Activated naive CD8-positive, alpha-beta T cell (primary cell): ENCODE results near the gene HS1BP3.

Experiments
- H3K27ac Mint-ChIP-seq: one replicate; pipeline ENCODE4 v1.8.0; 2021; ENCODE audit warnings: mixed read lengths
- H3K27me3 Mint-ChIP-seq: one replicate; pipeline ENCODE4 v1.8.0; 2021; ENCODE audit warnings: mixed read lengths
- H3K36me3 Mint-ChIP-seq: one replicate; pipeline ENCODE4 v1.8.0; 2021; ENCODE audit warnings: mixed read lengths
- H3K4me1 Mint-ChIP-seq: one replicate; pipeline ENCODE4 v1.8.0; 2021; ENCODE audit warnings: low read depth, mixed read lengths
- H3K4me3 Mint-ChIP-seq: one replicate; pipeline ENCODE4 v1.8.0; 2021; ENCODE audit warnings: mild to moderate bottlenecking, mixed read lengths
- H3K9me3 Mint-ChIP-seq: one replicate; pipeline ENCODE4 v1.8.0; 2021; ENCODE audit warnings: low read depth, mixed read lengths

HS1BP3 gene

DNA sequence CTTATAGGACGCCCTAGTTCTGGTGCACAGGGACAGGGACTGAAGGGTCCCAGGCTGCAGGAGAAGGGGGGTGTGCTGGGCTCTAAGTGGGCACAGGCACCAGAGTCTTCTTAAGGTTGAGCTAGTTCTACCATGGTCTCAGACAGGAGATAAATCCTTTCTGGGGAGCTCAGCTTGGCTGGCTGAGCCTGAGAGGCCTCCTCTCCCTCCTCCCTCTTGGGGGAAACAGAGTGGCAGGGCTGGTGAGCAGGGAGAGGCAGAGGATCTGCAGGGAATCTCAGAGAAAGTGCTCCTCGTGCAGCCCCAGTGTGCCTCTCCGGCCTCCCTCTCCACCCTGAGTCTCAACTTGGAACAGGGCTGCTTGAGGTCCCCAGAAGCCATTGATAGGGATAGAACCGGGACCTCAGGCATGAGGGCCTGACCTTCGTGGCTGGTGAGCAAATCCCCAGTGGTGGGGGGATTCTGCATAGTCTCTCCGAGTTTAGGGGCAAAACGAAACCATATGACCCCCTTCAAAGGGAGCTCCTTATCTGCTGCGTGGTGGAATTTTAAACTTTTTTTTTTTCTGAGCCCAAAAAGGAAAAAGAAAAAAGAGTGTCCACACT, 18.1 kb upstream of the HS1BP3 start:
- H3K4me1 Mint-ChIP-seq, result peaks cover 13% of the 10 kb centered on the region
- no peaks in the 10 kb centered on the region for H3K36me3 Mint-ChIP-seq
- no peaks in the 10 kb centered on the region for H3K9me3 Mint-ChIP-seq
- H3K27me3 Mint-ChIP-seq, result peaks cover 24% of the 10 kb centered on the region
- H3K27ac Mint-ChIP-seq, result no peak overlapping the region
- no peak overlapping the region for H3K4me3 Mint-ChIP-seq

DNA sequence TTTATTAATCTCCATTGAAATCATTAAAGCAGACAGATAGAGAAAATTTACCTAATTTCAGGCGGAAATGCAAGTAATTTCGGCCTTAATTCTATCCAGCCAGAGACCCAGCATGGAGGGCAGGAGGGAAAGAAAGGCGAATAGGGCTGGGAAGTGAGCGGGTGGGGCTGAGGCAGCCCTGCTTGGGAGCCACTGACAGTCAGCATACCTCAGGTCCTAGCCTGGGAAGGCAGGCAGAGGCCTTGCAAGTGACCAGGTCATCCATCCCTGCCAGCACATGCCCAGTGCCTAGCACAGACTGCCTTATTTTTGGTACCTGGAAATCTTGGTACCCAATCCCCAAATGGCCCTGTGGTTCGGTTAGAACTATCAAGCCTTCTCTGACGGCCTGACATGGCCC, 17.6 kb upstream of the HS1BP3 start:
- H3K27me3 Mint-ChIP-seq, result peaks cover 28% of the 10 kb centered on the region
- no peaks in the 10 kb centered on the region for H3K9me3 Mint-ChIP-seq
- H3K36me3 Mint-ChIP-seq, result no peaks in the 10 kb centered on the region
- peak overlapping the region; percentile 74 for H3K4me3 Mint-ChIP-seq
- H3K27ac Mint-ChIP-seq, result no peak overlapping the region
- peaks cover 13% of the 10 kb centered on the region for H3K4me1 Mint-ChIP-seq

DNA sequence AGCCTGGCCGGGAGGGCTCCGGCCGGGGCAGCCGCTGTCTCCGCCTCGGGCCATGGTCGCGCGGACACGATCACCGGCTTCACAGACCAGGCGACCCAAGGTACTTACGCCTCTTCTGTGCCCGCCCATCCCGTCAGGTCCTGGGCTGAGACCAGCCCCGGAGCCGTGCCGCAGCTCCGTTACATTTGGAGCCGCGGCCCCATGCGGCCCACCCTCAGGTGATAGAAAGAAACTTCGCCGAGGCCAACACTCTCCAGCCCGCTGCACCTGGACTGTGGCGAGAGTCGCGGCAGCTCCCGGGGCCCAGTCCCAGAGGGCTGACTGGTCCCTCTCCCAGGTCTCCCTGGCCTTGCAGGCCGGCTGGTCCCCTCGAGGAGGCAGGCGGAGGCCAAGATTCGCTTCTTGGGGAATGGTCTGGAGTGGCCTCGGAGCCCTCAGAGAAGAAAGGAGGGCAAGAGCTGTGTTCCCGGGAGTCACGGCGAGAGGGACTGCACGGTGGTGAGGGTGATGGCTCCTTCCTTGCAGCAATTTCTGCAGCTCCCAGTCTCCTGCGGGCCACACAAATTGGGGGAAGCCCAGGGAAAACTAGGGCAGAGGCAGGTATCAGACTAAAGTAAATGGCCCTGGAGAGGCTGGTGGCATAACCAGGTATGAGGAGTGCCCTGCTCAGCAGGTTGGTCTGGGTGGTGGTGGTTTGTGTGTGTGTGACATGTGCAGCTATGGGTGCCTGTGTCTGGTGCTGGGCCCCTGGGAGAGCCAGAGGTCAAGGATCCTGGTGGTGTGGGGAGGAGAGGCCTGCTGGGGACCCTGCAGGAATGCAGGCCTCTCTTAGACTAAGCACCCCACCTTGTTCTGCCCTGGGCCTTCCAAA, 16.9 kb upstream of the HS1BP3 start:
- Mint-ChIP-seq H3K27ac (no peak overlapping the region), H3K4me3 (peak overlapping the region; percentile 74), H3K36me3 (no peaks in the 10 kb centered on the region), H3K27me3 (peaks cover 29% of the 10 kb centered on the region), H3K4me1 (peaks cover 13% of the 10 kb centered on the region), H3K9me3 (no peaks in the 10 kb centered on the region)

- Mint-ChIP-seq H3K27me3 (peaks cover 32% of the 10 kb centered on the region), H3K27ac (no peak overlapping the region), H3K9me3 (no peaks in the 10 kb centered on the region), H3K4me1 (peaks cover 13% of the 10 kb centered on the region), H3K36me3 (no peaks in the 10 kb centered on the region), H3K4me3 (no peak overlapping the region)
These were observed 16.2 kb upstream of the HS1BP3 start for GRCh38 chr2:20667151-20667530.

GRCh38 chr2:20666304-20667150, 15.6 kb upstream of the HS1BP3 start, which contains the start of gene GDF7:
TSS of gene GDF7 (plus strand) at chr2:20667144. CDS start at chr2:20667240, 96 bp downstream.
- Mint-ChIP-seq H3K4me1 (peaks cover 13% of the 10 kb centered on the region), H3K27me3 (peaks cover 32% of the 10 kb centered on the region), H3K9me3 (no peaks in the 10 kb centered on the region), H3K4me3 (peak within 1 kb of the TSS; percentile 83), H3K27ac (no peak within 1 kb of the TSS), H3K36me3 (no peaks in the 10 kb centered on the region)

- Mint-ChIP-seq H3K27ac (no peak overlapping the region), H3K36me3 (no peaks in the 10 kb centered on the region), H3K27me3 (peaks cover 30% of the 10 kb centered on the region), H3K9me3 (no peaks in the 10 kb centered on the region), H3K4me3 (peak overlapping the region; percentile 83), H3K4me1 (peaks cover 13% of the 10 kb centered on the region)
These were observed 15.1 kb upstream of the HS1BP3 start for GRCh38 chr2:20666005-20666303.

- peaks cover 13% of the 10 kb centered on the region for H3K4me1 Mint-ChIP-seq
- peaks cover 35% of the 10 kb centered on the region for H3K27me3 Mint-ChIP-seq
- H3K36me3 Mint-ChIP-seq, result no peaks in the 10 kb centered on the region
- H3K4me3 Mint-ChIP-seq, result peak overlapping the region; percentile 83
- no peaks in the 10 kb centered on the region for H3K9me3 Mint-ChIP-seq
- no peak overlapping the region for H3K27ac Mint-ChIP-seq
These were observed 14.5 kb upstream of the HS1BP3 start for GRCh38 chr2:20665243-20666004.

DNA sequence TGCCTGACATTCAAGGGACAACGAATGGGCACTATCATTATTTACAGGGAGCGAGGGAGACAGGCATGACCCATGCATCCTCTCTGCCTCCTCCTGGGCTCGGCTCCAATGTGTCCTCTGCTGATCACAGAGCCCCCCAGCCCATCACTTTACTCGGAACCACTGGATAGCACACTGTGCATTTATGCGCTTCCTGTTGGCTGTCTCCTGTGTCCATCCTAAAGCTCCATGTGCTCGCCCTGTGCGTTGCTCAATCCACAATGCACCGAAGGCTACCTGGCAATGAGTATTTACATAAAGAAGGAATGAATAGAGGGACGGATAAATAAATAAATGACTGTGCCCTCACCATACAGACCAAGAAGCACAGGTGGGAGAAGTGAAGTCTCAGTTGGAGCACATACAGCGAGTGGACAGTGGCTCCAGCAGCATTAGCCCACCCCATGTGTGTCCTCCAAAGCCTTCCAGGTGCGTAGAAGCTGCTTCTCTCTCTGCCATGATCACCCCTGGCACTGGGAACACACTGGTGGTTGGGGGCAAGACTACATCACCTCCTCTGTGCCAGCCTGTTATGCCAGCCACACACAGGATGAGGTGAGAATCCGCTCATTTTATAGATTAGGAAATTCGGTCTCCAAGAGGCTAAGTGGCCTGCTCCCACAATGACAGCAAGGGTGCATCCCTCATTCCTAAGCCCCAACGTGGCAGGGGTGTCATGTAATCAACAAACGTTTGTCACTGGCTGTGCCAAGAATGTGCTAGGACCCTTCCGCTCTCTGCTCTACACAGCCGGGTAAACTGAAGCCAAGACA, 13.7 kb upstream of the HS1BP3 start:
- H3K36me3 Mint-ChIP-seq, result no peaks in the 10 kb centered on the region
- H3K9me3 Mint-ChIP-seq, result no peaks in the 10 kb centered on the region
- H3K27me3 Mint-ChIP-seq, result peaks cover 35% of the 10 kb centered on the region
- H3K4me1 Mint-ChIP-seq, result peaks cover 13% of the 10 kb centered on the region
- H3K27ac Mint-ChIP-seq, result no peak overlapping the region
- H3K4me3 Mint-ChIP-seq, result peak overlapping the region; percentile 48

DNA sequence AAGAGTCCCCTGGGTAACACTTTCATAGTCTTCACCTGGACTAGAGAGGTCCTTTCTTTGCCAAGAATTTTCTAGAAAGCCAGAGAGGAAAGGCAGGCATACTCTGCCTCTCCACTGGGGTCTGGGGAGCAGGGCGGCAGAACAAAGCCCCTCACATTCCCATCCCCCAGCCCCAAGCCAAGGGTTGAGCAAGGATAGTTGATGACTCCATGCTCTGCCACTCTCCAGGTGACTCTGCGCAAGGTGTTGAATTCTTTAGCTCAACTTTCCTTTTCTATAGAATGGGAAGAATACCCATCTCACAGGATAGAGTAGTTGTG, 13.1 kb upstream of the HS1BP3 start:
- H3K36me3 Mint-ChIP-seq, result no peaks in the 10 kb centered on the region
- no peak overlapping the region for H3K27ac Mint-ChIP-seq
- peaks cover 38% of the 10 kb centered on the region for H3K27me3 Mint-ChIP-seq
- peaks cover 13% of the 10 kb centered on the region for H3K4me1 Mint-ChIP-seq
- H3K9me3 Mint-ChIP-seq, result no peaks in the 10 kb centered on the region
- H3K4me3 Mint-ChIP-seq, result no peak overlapping the region

DNA sequence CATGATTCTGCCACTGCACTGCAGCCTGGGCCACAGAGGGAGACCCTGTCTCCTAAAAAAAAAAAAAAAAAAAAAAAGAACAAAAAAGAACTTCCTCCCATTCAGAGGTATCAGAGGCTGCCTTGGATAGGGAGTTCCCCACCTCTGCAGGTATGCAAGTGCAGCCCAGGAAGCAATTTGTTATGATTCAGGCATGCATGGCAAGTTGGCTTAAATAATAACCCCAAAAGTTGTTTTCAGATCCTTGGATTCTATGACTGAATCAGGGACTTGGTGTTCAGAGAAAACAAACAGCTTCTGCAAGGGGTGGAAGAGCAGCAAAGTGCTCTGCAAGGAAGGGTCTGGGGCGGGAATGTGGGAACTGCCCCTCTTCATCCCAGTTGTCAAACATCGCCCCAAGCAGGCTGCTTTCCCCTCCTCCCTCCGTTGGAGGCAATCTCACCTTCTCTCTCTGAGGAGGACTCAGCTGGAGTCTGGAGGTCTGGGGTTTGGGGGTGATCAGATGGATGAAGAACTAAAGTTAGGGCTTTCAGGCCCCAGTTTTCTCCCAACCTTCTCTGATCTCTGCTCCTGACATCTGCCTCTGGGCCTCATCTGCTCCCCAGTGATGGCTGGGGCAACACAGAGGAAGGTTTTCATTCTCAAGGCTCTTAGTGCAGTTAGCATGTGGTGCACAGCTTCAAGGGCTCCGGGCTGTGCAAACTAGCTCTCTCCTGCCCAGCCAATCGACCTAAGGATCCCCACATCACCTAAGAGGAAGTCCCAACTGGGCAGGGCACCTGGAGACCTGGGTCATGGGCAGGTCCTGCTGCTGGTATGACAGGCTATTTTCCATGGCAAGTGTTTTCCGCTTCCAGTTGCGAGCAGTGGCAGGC, 12.5 kb upstream of the HS1BP3 start:
- H3K36me3 Mint-ChIP-seq, result no peaks in the 10 kb centered on the region
- peaks cover 13% of the 10 kb centered on the region for H3K4me1 Mint-ChIP-seq
- H3K27me3 Mint-ChIP-seq, result peaks cover 41% of the 10 kb centered on the region
- no peak overlapping the region for H3K4me3 Mint-ChIP-seq
- H3K9me3 Mint-ChIP-seq, result no peaks in the 10 kb centered on the region
- no peak overlapping the region for H3K27ac Mint-ChIP-seq

DNA sequence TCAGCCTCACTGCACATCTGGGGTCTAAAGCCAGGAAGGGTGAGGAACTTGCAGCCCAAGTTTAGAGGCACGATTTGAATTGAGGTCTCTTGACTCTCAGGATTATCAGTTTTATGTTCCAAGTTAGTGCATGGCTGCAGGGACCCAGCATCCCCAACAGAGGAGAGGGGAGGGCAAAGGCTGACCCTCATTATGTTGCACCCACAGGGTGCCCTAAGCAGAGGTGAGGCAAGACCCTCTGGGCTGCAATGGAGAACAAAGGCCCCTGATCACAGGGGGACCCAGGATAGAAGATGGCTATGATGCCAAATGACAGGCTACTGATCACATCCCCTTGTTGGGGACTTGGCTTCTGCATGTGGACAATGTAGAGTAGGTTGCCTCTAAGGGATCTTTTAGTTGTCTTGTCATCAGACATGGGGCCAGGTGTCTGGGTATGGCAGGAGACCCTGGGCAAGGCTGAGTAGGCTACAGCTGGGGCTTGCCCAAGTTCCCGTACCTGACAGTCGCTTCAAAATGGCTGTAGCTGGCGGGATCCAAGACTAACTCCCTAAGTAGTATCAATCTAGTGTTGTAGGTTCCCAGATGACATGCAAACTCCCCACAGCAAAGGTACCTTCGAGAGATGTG, 11.5 kb upstream of the HS1BP3 start:
- no peaks in the 10 kb centered on the region for H3K9me3 Mint-ChIP-seq
- H3K27me3 Mint-ChIP-seq, result peaks cover 38% of the 10 kb centered on the region
- H3K27ac Mint-ChIP-seq, result no peak overlapping the region
- H3K4me1 Mint-ChIP-seq, result peaks cover 8% of the 10 kb centered on the region
- no peaks in the 10 kb centered on the region for H3K36me3 Mint-ChIP-seq
- no peak overlapping the region for H3K4me3 Mint-ChIP-seq

DNA sequence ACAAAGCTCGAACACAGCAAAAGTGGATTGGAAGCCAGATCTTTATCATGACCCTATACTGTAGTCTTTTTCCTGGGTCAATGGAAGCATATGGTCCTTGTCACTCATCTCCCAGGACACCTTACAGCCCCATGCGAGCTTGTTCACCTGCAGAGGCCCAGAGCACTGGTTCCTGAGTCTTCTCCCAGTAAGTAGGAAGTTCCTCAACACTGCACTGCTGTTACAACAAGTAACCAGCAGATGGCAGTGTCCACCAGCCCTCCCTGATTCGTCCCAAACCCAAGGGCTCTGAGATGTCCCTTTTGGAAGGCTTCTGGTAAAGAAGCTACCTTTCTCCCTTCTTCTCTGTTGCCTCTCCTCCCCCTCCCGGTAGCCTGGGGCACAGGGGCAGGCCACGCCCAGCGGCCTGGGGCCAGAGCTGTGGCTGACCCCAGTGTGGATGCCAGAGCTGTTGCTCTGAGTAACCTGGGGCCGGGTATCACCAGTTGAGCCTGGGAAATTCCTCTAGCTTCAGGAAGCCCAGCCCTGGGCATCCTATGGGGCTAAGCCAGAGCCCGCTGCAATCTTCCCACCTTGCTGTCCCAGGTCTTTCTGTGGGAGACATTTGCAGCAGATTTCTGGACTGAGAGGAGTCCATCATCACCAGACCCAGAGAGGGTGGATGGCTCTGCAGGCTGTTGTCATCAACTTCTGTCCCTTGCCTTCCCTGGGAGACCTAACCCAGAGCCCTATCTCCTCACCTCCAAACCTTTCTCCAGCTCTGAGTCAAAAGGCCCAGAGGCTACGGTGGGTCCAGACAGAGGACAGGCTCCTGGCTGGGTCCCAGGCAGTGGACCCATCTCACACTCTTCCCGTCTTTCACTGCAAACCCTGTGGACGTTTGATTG, 10.8 kb upstream of the HS1BP3 start:
- Mint-ChIP-seq H3K9me3 (no peaks in the 10 kb centered on the region), H3K27ac (no peak overlapping the region), H3K36me3 (no peaks in the 10 kb centered on the region), H3K27me3 (peaks cover 38% of the 10 kb centered on the region), H3K4me1 (peaks cover 8% of the 10 kb centered on the region), H3K4me3 (no peak overlapping the region)
